ENCODE results near the gene TMEM52.

Gene TMEM52

GRCh38 chr1:1914101-1914970 lies 4.7 kb downstream of the TMEM52 start:
- no peak for DNase-seq

- DNase-seq, result no peak
Measured at GRCh38 chr1:1911350-1912041, 7.6 kb downstream of the TMEM52 start.

GRCh38 chr1:1910651-1911331 lies 8.3 kb downstream of the TMEM52 start:
- no peak for DNase-seq

- no peak for DNase-seq
Measured at GRCh38 chr1:1910033-1910465, 9.0 kb downstream of the TMEM52 start.

- DNase-seq, result no peak
Measured at GRCh38 chr1:1908506-1908791, 10.6 kb downstream of the TMEM52 start.

GRCh38 chr1:1907098-1907736 lies 11.9 kb downstream of the TMEM52 start:
- no peak for DNase-seq

GRCh38 chr1:1906185-1907097 lies 12.6 kb downstream of the TMEM52 start:
- DNase-seq, result peak; percentile 83

- no peak for DNase-seq
Measured at GRCh38 chr1:1903224-1903623, 15.9 kb downstream of the TMEM52 start.

GRCh38 chr1:1901641-1902294 lies 17.3 kb downstream of the TMEM52 start:
- no peak for DNase-seq

- no peak for DNase-seq
Measured at GRCh38 chr1:1900883-1901640, 18.0 kb downstream of the TMEM52 start.

GRCh38 chr1:1899967-1900327 lies 19.1 kb downstream of the TMEM52 start:
- no peak for DNase-seq

- DNase-seq, result no peak
Measured at GRCh38 chr1:1899266-1899966, 19.7 kb downstream of the TMEM52 start.

- no peak for DNase-seq
Measured at GRCh38 chr1:1898246-1898933, 20.7 kb downstream of the TMEM52 start.

- DNase-seq, result no peak
Measured at GRCh38 chr1:1895456-1896336, 23.4 kb downstream of the TMEM52 start.

- DNase-seq, result no peak
Measured at GRCh38 chr1:1895060-1895418, 24.0 kb downstream of the TMEM52 start.

- DNase-seq, result no peak
Measured at GRCh38 chr1:1894354-1895059, 24.6 kb downstream of the TMEM52 start.

- DNase-seq, result no peak
Measured at GRCh38 chr1:1893997-1894353, 25.1 kb downstream of the TMEM52 start.
